Neural cell (in vitro differentiated cells): Measurements from ENCODE around the gene SDC1.

Source experiments
- EP300 ChIP-seq: fragments of 450-650 bp; conservative IDR thresholded peaks from 2 replicates; pipeline ENCODE4 v1.6.1; 2014; ENCODE audit warnings: antibody characterized with exemption, mild to moderate bottlenecking, moderate library complexity; ENCODE audit not compliant: poor library complexity, severe bottlenecking
- EZH2 ChIP-seq: fragments of 200-600, 300-800 bp; shearing (Covaris generic), sonication (generic); IDR thresholded peaks from 2 replicates; pipeline ENCODE4 v1.6.1; 2014; ENCODE audit warnings: antibody characterized with exemption, low read length, borderline replicate concordance, mild to moderate bottlenecking; ENCODE audit not compliant: insufficient read depth, poor library complexity, severe bottlenecking
- MXI1 ChIP-seq: fragments of 450-650 bp; conservative IDR thresholded peaks from 2 replicates; pipeline ENCODE4 v1.6.1; 2014; ENCODE audit warnings: antibody characterized with exemption, mild to moderate bottlenecking; ENCODE audit not compliant: poor library complexity, severe bottlenecking
- POLR2AphosphoS5 ChIP-seq: IDR thresholded peaks from 2 replicates; pipeline ENCODE4 v1.6.1; 2012
- SMC3 ChIP-seq: fragments of 450-650 bp; conservative IDR thresholded peaks from 2 replicates; pipeline ENCODE4 v1.6.1; 2014; ENCODE audit warnings: antibody characterized with exemption, mild to moderate bottlenecking, moderate library complexity; ENCODE audit not compliant: poor library complexity
- TAF1 ChIP-seq: IDR thresholded peaks from 2 replicates; pipeline ENCODE4 v1.6.1; 2012; ENCODE audit warnings: low read depth
- TF ChIP-seq, protein P1 (sequence below): fragments of 450-650 bp; IDR thresholded peaks from 2 replicates; pipeline ENCODE4 v1.5.1; 2014; ENCODE audit warnings: antibody characterized with exemption, mild to moderate bottlenecking, moderate library complexity; ENCODE audit not compliant: poor library complexity, severe bottlenecking
- TF ChIP-seq, protein P2 (sequence below): IDR thresholded peaks from 2 replicates; pipeline ENCODE4 v1.6.1; 2012; ENCODE audit warnings: borderline replicate concordance

DNA sequence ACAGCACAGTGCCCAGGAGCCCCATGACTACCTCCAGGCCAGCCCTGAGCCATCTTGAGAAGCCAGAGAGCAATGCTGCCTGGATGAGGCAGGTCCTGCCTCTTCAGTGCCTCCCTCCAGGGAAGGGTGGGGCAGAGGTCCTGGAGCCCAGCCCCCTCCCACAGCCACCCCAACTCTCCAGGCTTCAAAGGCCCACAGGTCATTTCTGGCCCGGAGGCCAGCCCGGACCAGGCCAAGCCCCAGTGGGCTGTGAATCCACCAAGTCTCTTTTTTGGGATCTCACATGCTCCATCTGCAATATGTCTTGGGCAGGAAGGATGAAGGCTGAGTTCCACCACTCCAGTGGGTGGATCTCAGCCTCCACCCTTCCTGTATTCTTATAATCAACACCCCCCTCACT lies 36.7 kb downstream of the SDC1 start:
- TF ChIP-seq, protein P1, sequence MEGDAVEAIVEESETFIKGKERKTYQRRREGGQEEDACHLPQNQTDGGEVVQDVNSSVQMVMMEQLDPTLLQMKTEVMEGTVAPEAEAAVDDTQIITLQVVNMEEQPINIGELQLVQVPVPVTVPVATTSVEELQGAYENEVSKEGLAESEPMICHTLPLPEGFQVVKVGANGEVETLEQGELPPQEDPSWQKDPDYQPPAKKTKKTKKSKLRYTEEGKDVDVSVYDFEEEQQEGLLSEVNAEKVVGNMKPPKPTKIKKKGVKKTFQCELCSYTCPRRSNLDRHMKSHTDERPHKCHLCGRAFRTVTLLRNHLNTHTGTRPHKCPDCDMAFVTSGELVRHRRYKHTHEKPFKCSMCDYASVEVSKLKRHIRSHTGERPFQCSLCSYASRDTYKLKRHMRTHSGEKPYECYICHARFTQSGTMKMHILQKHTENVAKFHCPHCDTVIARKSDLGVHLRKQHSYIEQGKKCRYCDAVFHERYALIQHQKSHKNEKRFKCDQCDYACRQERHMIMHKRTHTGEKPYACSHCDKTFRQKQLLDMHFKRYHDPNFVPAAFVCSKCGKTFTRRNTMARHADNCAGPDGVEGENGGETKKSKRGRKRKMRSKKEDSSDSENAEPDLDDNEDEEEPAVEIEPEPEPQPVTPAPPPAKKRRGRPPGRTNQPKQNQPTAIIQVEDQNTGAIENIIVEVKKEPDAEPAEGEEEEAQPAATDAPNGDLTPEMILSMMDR, result no peak
- TF ChIP-seq EZH2, result no peak
- no peak for TF ChIP-seq POLR2AphosphoS5
- no peak for TF ChIP-seq TAF1
- no peak for TF ChIP-seq MXI1
- TF ChIP-seq, protein P2, sequence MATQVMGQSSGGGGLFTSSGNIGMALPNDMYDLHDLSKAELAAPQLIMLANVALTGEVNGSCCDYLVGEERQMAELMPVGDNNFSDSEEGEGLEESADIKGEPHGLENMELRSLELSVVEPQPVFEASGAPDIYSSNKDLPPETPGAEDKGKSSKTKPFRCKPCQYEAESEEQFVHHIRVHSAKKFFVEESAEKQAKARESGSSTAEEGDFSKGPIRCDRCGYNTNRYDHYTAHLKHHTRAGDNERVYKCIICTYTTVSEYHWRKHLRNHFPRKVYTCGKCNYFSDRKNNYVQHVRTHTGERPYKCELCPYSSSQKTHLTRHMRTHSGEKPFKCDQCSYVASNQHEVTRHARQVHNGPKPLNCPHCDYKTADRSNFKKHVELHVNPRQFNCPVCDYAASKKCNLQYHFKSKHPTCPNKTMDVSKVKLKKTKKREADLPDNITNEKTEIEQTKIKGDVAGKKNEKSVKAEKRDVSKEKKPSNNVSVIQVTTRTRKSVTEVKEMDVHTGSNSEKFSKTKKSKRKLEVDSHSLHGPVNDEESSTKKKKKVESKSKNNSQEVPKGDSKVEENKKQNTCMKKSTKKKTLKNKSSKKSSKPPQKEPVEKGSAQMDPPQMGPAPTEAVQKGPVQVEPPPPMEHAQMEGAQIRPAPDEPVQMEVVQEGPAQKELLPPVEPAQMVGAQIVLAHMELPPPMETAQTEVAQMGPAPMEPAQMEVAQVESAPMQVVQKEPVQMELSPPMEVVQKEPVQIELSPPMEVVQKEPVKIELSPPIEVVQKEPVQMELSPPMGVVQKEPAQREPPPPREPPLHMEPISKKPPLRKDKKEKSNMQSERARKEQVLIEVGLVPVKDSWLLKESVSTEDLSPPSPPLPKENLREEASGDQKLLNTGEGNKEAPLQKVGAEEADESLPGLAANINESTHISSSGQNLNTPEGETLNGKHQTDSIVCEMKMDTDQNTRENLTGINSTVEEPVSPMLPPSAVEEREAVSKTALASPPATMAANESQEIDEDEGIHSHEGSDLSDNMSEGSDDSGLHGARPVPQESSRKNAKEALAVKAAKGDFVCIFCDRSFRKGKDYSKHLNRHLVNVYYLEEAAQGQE, result no peak
- no peak for TF ChIP-seq SMC3
- TF ChIP-seq EP300, result no peak
